T-cell (primary cell): ENCODE data around the gene CALML6. TPM values are rescaled to one million over a fixed set of nuclear protein-coding genes. Genes with fewer than 3 reads are reported as not detected.

ENCODE experiments used
- ATAC-seq, 4 experiments: fragments of 200-7000 bp in 3 of 4; fragments of 150-1000 bp in 1 of 4; cut with Tn5 transposase; replicated peaks in 1 of 4; 1 replicate in 3 of 4; 2 replicates in 1 of 4; pipeline ENCODE4 v1.10.0; 2021; ENCODE audit warnings: moderate library complexity in 3 of 4, mild to moderate bottlenecking in 2 of 4, moderate number of reproducible peaks in 1 of 4
- CTCF ChIA-PET, 2 donors: fragments of 300-600 bp; sonication (Branson Sonifier 250); formaldehyde crosslinking; loops; one replicate each; lab custom pipeline; 2022; ENCODE audit warnings: antibody characterized with exemption in 2 of 2; lab: Charles Lee
- POLR2A ChIA-PET, 2 donors: fragments of 300-600 bp; sonication (Branson Sonifier 250); formaldehyde crosslinking; loops; one replicate each; lab custom pipeline; 2022; ENCODE audit warnings: antibody characterized with exemption in 2 of 2; lab: Charles Lee
- DNase-seq, 35 experiments: peaks; one replicate each; pipeline versions ENCODE4 v3.0.0 to v3.0.0-alpha.2; 2013 to 2023
- H3K27ac ChIP-seq: one replicate; pipeline ENCODE4 v1.5.1; 2013; ENCODE audit warnings: low read length
- H3K27me3 ChIP-seq, 2 experiments: replicated peaks in 1 of 2; 1 replicate in 1 of 2; 2 replicates in 1 of 2; pipeline versions ENCODE4 v1.6.1 to v1.7.0; 2013; ENCODE audit warnings: low read length in 1 of 2, mixed read lengths in 1 of 2; ENCODE audit not compliant: control insufficient read depth in 2 of 2, insufficient read depth in 2 of 2; ENCODE audit errors: extremely low read depth in 1 of 2
- H3K36me3 ChIP-seq, 2 donors: 1 replicate in 1 of 2; 2 replicates in 1 of 2; pipeline versions ENCODE4 v1.6.1 to v1.7.0; 2013; ENCODE audit warnings: low read length in 1 of 2; ENCODE audit not compliant: control insufficient read depth in 2 of 2, insufficient read depth in 1 of 2; ENCODE audit errors: extremely low read depth in 1 of 2
- H3K4me1 ChIP-seq, 2 experiments: 1 replicate in 1 of 2; 2 replicates in 1 of 2; pipeline versions ENCODE4 v1.6.1 to v1.7.0; 2013; ENCODE audit warnings: low read length in 2 of 2, mixed read lengths in 1 of 2; ENCODE audit not compliant: insufficient read depth in 2 of 2, control insufficient read depth in 1 of 2; ENCODE audit errors: extremely low read depth in 1 of 2
- H3K4me3 ChIP-seq, 2 donors: 1 replicate in 1 of 2; 2 replicates in 1 of 2; pipeline versions ENCODE4 v1.5.1 to v1.7.0; 2013; ENCODE audit warnings: mild to moderate bottlenecking in 2 of 2, low read length in 1 of 2, moderate library complexity in 1 of 2; ENCODE audit not compliant: control insufficient read depth in 1 of 2; ENCODE audit errors: extremely low read depth in 1 of 2
- H3K9me3 ChIP-seq: 2 replicates; pipeline ENCODE4 v1.7.0; 2013
- H3K27ac Mint-ChIP-seq, 2 donors: one replicate each; pipeline ENCODE4 v1.8.0; 2020 to 2021; ENCODE audit warnings: mild to moderate bottlenecking in 2 of 2, mixed read lengths in 2 of 2
- H3K27me3 Mint-ChIP-seq, 2 donors: one replicate each; pipeline ENCODE4 v1.8.0; 2021 to 2022; ENCODE audit warnings: mixed read lengths in 2 of 2
- H3K36me3 Mint-ChIP-seq: one replicate; pipeline ENCODE4 v1.8.0; 2021; ENCODE audit warnings: mixed read lengths
- H3K4me1 Mint-ChIP-seq, 3 donors: one replicate each; pipeline ENCODE4 v1.8.0; 2020 to 2022; ENCODE audit warnings: mixed read lengths in 3 of 3, mild to moderate bottlenecking in 1 of 3
- H3K4me3 Mint-ChIP-seq, 3 donors: one replicate each; pipeline ENCODE4 v1.8.0; 2020 to 2022; ENCODE audit warnings: mild to moderate bottlenecking in 3 of 3, mixed read lengths in 3 of 3, moderate library complexity in 3 of 3
- H3K9me3 Mint-ChIP-seq, 3 donors: one replicate each; pipeline ENCODE4 v1.8.0; 2020 to 2022; ENCODE audit warnings: mixed read lengths in 3 of 3
- WGBS: methylation state at CpG from one replicate; pipeline ENCODE4 v1.1.5; 2013; ENCODE audit warnings: missing lambda C conversion rate; ENCODE audit not compliant: insufficient coverage; 5-methylcytosine and 5-hydroxymethylcytosine counted together
- total RNA-seq, 35 experiments: library from RNA in 6 of 35; stranded (reverse) in 6 of 35; fragments of 120-200 nt in 1 of 35; gene quantifications; one replicate each; pipeline versions ENCODE4 v1.2.1 to v1.2.4 and lab custom pipeline; 2013 to 2026

CALML6 gene
- total RNA-seq, 5 donors from 2014 or later (not counting 1 experiment from before 2014, with no cell fraction given): 0.82 to 1.3 (median 1.1) TPM

DNA sequence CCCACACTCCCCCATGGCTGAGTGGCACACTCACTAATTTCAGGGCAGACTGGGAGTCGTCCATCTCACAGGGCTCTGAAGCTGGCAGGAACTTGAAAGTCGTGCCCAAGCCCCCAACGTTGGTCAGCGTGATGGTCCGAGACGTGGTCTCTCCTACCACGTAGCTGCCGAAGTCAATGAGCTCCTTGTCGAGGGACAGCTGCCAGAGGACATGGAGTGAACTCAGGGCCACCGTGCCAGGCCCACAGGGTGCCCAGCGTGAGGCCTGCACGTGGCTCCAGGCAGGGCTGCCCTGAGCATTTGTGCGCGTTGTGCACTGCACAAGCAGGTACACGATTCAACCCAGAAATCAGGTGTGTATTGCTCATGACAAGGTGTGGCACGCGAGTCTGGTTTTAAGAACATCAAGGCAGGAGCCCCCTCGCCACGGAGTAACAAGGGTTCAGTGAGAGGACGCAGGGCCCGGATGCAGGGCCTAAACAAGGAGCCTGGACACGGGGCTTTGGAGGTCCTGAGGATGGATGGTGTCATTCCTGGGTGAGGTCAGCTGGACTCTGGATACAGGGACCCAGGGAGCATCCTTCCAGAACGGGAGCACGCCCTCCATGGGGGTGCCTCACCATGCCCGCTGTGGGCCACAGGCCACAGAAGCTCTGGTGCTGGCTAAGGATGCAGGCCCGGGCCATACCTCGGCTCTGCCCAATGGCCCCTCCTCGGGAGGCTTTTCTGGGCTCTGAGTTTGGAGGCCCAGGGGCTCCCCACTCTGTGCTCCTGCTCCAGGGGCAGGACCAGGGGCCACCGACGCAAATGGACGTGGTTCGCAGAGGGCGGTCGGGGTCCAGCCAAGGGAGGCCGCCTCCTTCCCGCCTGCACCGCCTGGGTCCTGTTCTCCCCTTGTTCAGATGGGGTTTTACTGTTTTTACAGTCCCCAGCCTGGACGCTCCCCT lies 41.8 kb downstream of the CALML6 start:
- H3K4me1 Mint-ChIP-seq: peaks cover 0 to 5% (median 4%) of the 10 kb centered on the region in 3 donors
- no peak for ATAC-seq
- H3K36me3 Mint-ChIP-seq: no peaks in the 10 kb centered on the region
- ChIA-PET POLR2A (interaction anchor here in 1 of 2 donors (0.6 kb wide), 1 partner anchor 9 kb away, joined by 4 read pairs; no protein-coding TSS in a partner anchor), CTCF (no interaction called here)
- peaks cover 18 to 31% of the 10 kb centered on the region in 2 donors for H3K27me3 Mint-ChIP-seq
- DNase-seq: no peak
- H3K27ac Mint-ChIP-seq: no peak overlapping the region
- Histone ChIP-seq H3K27ac (no peak overlapping the region), H3K4me1 (peaks cover 0 to 13% of the 10 kb centered on the region in 2 experiments), H3K9me3 (no peaks in the 10 kb centered on the region), H3K36me3 (no peaks in the 10 kb centered on the region), H3K27me3 (peaks cover 0 to 49% of the 10 kb centered on the region in 2 experiments), H3K4me3 (no peak overlapping the region)
- H3K9me3 Mint-ChIP-seq: no peaks in the 10 kb centered on the region
- no peak overlapping the region for H3K4me3 Mint-ChIP-seq
- 88% methylated on average over 38 of the region's 38 CpGs for WGBS

DNA sequence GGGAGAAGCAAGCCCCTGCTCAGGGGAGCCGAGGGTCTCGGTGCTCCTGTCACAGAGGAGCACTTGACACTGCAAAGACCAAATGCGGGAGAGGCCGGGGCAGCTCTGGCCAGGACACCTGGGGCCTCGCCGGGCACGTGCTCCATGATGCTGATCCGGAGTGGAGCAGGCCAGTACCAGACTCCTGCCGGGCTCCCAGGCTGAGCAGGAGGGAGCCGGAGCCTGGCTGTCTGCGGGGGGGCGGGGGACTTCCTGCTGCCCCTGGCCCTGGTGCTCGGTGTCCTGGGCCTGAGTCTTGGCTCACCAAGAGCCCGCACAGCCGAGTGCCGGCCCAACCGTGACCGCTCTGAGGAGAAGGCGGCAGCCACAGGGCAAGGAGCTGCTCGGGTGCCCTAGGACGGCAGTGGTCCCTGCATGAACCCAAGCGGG lies 42.5 kb downstream of the CALML6 start:
- H3K27ac ChIP-seq: no peak overlapping the region
- POLR2A ChIA-PET: no interaction called here
- no peaks in the 10 kb centered on the region for H3K36me3 Mint-ChIP-seq
- no peaks in the 10 kb centered on the region for H3K9me3 Mint-ChIP-seq
- ATAC-seq (no peak), DNase-seq (no peak)
- 84% methylated on average over 18 of the region's 22 CpGs for WGBS
- H3K4me3 ChIP-seq: no peak overlapping the region
- peaks cover 0 to 5% (median 4%) of the 10 kb centered on the region in 3 donors for H3K4me1 Mint-ChIP-seq
- peaks cover 0 to 13% of the 10 kb centered on the region in 2 experiments for H3K4me1 ChIP-seq
- H3K27me3 Mint-ChIP-seq: peaks cover 18 to 34% of the 10 kb centered on the region in 2 donors
- H3K27ac Mint-ChIP-seq: no peak overlapping the region
- no peak overlapping the region for H3K4me3 Mint-ChIP-seq
- H3K36me3 ChIP-seq: no peaks in the 10 kb centered on the region
- peaks cover 0 to 51% of the 10 kb centered on the region in 2 experiments for H3K27me3 ChIP-seq
- CTCF ChIA-PET: no interaction called here
- no peaks in the 10 kb centered on the region for H3K9me3 ChIP-seq

DNA sequence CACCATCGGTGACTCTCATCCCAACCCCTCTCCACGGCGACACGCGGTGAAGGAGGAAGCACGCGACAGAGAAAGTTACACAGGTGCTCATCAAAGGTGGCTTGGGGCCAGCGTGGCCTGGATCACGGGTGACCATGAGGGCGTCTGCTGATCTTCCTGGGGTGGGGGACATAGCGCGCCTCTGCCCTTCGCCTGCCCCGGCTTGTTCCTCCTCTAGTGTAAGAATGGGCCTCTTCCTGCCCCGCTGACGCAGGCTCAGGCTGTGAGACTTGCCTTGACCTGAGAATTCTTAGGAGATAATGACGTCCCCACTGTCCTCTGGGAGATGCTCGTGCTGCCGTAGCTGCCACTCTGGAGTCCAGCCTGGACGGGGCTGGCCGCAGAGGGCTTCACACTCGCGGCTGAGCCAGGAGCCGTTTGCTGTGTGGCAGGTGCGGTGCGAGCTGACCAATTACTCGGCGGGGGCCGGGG lies 43.0 kb downstream of the CALML6 start:
- Mint-ChIP-seq H3K36me3 (no peaks in the 10 kb centered on the region), H3K9me3 (no peaks in the 10 kb centered on the region), H3K27ac (no peak overlapping the region), H3K27me3 (peaks cover 18 to 36% of the 10 kb centered on the region in 2 donors), H3K4me3 (no peak overlapping the region), H3K4me1 (peaks cover 0 to 5% (median 4%) of the 10 kb centered on the region in 3 donors)
- no peak overlapping the region for H3K27ac ChIP-seq
- DNase-seq (no peak), ATAC-seq (no peak)
- H3K4me3 ChIP-seq: no peak overlapping the region
- H3K9me3 ChIP-seq: no peaks in the 10 kb centered on the region
- H3K36me3 ChIP-seq: no peaks in the 10 kb centered on the region
- ChIA-PET CTCF (no interaction called here), POLR2A (no interaction called here)
- 77% methylated on average over 20 of the region's 29 CpGs for WGBS
- H3K4me1 ChIP-seq: peaks cover 0 to 13% of the 10 kb centered on the region in 2 experiments
- H3K27me3 ChIP-seq: peaks cover 0 to 54% of the 10 kb centered on the region in 2 experiments

DNA sequence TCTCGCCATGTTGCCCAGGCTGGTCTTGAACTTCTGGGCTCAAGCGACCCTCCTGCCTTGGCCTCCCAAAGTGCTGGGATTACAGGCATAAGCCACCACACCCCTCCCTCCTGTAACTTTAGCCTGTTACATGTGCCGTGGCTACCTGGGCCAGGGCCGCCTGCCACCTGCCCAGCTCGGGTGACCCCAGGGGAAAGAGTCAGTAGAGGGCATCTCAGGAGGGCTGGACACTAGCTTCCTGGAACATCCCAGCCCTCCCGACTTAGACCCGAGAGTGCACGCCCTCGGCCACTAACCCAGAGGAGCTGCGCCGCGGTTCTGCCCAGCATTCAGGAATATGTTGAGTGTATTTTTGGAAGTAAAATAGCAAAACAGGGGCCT lies 44.4 kb downstream of the CALML6 start:
- Mint-ChIP-seq H3K4me1 (peaks cover 0 to 5% (median 4%) of the 10 kb centered on the region in 3 donors), H3K27ac (no peak overlapping the region), H3K27me3 (peaks cover 21 to 36% of the 10 kb centered on the region in 2 donors), H3K4me3 (no peak overlapping the region), H3K9me3 (no peaks in the 10 kb centered on the region), H3K36me3 (no peaks in the 10 kb centered on the region)
- CTCF ChIA-PET: no interaction called here
- Histone ChIP-seq H3K36me3 (no peaks in the 10 kb centered on the region), H3K27ac (no peak overlapping the region), H3K4me1 (peaks cover 0 to 13% of the 10 kb centered on the region in 2 experiments), H3K27me3 (peaks cover 0 to 65% of the 10 kb centered on the region in 2 experiments), H3K9me3 (no peaks in the 10 kb centered on the region), H3K4me3 (no peak overlapping the region)
- DNase-seq: no peak
- POLR2A ChIA-PET: no interaction called here
- ATAC-seq: no peak
- WGBS: 79% methylated on average over 6 of the region's 12 CpGs

DNA sequence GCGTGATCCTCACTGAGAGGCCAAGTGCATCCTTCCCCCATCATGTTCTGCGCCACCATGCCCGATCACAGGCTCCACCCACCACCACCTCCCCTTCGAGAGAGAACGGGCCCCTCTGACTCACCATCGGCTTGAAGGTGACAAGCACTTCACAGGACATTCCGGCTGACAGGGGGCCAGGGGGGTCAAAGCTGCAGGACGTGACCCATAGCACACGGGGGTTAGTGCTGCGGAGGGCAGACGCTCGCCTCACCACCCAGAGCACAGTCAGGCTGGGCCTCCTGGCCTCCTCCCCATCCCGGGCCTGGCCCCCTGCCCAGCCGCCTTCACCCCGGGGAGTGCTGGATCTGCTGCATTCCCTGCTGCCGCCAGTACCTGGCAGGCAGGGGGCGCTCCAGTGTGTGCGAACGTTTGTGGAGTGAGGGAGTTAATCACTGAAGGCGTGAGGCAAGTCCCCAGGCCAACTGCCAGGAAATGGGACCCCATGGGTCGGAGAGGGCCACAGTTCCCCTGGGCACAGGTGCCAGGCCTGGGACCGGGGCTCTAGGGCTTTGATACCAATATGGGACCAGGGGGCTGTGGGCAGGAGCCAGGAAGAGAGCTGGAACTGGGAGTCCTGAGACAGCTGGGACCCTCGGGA lies 44.9 kb downstream of the CALML6 start:
- CTCF ChIA-PET: interaction anchor here in 1 of 2 donors (1.9 kb wide), 1 partner anchor 85 kb away, joined by 6 read pairs; no protein-coding TSS in a partner anchor
- DNase-seq: peak; percentile 15 to 67 (median 43)

More for the DNA sequence above, 44.9 kb downstream of the CALML6 start:
- Histone ChIP-seq H3K9me3 (no peaks in the 10 kb centered on the region), H3K4me3 (no peak overlapping the region), H3K4me1 (peaks cover 0 to 8% of the 10 kb centered on the region in 2 experiments), H3K27ac (no peak overlapping the region), H3K36me3 (no peaks in the 10 kb centered on the region), H3K27me3 (peaks cover 0 to 69% of the 10 kb centered on the region in 2 experiments)
- ATAC-seq: peak in 3 of 4 experiments; percentile 55 to 76 (median 56)
- H3K36me3 Mint-ChIP-seq: no peaks in the 10 kb centered on the region
- H3K27me3 Mint-ChIP-seq: peaks cover 21 to 36% of the 10 kb centered on the region in 2 donors
- no peak overlapping the region for H3K27ac Mint-ChIP-seq
- H3K4me1 Mint-ChIP-seq: peaks cover 0 to under 1% (median 0%) of the 10 kb centered on the region in 3 donors
- H3K4me3 Mint-ChIP-seq: no peak overlapping the region
- POLR2A ChIA-PET: no interaction called here
- no peaks in the 10 kb centered on the region for H3K9me3 Mint-ChIP-seq
- WGBS: 6% methylated on average over 19 of the region's 23 CpGs
